Ureter (tissue), 1 donor: ENCODE results near the gene WAC. TPM values are rescaled to one million over a fixed set of nuclear protein-coding genes. Genes with fewer than 3 reads are reported as not detected.
A peak's percentile ranks its signal among the peaks of the same experiment; 100 is the strongest.

Experiments used
- DNase-seq: peaks from one replicate; pipeline ENCODE4 v3.0.0-alpha.2; 2020; ENCODE audit warnings: low spot score
- total RNA-seq: library from RNA; stranded (reverse); gene quantifications from one replicate; pipeline ENCODE4 v1.2.4, GENCODE V29; 2023
- donor health status: DM: yes; HTN: yes; CAD: no.

WAC gene
- total RNA-seq, 1 donor from 2014 or later = 126 TPM

DNA sequence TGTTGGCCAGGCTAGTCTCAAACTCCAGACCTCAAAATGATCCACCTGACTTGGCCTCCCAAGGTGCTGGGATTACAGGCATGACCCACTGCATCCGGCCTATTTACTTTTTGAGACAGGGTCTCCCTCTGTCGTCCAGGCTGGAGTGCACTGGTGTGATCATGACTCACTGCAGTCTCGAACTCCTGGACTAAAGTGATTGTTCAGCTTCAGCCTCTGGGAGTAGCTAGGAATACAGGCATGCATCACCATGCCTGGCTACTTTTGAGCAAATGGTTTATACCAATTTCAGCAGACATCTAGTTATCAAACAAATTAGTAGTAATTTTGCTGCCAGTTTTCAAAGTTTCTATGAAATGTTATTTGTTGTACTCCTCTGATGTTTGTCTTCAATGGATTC is 2.2 kb upstream of the WAC start:
- no peak for DNase-seq

DNA sequence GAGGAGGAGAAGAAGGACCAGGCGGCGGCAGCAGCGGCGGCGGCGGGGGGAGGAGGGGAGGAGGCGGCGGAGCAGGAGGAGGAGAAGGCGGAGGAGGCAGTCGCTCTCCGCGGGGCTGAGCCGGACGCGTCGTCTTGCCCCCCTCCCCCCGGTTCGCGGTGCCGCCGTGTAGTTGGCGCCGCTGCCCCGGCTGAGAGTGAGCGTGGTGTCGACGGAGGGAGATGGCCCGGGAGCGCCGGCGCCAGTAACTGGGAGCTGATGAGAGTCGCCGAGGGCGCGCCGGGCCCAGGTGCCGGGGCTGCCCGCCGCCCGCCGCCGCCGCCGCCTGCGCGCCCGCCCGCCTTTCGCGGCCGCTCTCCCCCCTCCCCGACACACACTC is 257 bp downstream of the WAC start:
- DNase-seq = no peak

DNA sequence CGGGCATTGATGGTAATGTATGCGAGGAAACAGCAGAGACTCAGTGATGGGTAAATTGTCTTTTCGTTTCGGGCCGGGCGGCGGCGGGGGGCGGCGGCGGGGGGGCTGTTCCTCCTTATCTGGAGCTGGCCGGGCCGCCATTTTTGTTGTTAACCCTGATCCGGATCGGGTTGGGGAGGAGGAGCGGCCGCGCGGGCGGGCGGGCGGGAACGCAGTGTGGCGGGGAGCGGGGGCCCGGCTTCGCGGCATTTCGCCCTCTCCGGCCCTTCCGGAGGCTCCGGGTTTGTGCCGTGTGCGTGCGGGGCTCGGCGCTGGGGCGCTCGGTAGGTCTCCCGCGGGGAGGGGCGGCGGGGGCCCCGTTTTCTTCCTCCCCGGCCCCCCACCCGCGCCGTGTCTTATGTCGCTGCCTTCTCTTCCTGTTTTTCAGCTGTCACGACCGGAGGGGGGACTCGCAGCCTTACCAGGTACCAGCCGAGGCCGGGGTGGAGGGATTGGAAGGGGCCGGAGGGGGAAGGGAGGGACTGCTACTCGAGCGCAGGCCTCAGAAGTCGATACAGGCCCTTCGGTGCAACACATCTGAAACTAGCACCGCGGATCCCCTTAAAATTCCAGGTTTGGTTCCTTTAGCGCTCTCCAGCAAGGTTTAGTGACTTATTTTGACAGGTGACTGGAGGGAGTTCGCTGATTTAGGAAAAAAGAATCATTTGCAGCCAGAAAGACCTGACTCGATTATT is 820 bp downstream of the WAC start:
- DNase-seq = peak; percentile 77

DNA sequence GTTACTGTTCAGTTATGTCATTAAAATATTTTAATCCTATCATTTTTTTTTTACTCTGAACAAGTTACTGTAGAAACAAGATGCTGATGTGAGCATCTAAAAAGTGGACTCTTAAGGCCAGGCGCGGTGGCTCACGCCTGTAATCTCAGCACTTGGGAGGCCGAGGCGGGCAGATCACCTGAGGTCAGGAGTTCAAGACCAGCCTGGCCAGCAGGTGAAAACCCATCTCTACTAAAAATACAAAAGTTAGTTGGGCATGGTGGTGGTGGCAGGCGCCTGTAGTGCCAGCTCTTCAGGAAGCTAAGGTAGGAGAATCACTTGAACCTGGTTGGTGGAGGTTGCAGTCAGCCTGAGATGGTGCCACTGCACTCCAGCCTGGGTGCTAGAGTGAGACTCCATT is 2.9 kb downstream of the WAC start:
- DNase-seq = no peak

DNA sequence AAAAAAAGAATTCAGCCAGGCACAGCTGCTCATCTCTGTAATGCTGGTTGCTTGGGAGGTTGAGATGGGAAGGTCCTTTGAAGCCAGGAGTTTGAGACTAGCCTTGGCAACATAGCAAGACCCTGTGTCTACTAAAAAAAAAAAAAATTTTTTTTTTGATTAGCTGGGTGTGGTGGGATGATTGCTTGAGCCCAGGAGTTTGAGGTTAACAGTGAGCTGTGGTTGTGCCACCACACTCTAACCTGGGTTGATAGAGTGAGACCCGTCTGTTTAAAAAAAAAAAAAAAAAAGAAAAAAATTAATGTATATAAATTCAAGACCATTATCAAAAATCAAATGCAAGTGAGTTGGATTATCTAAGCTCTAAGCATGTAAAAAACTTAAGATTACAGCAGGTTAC is 5.7 kb downstream of the WAC start:
- no peak for DNase-seq

DNA sequence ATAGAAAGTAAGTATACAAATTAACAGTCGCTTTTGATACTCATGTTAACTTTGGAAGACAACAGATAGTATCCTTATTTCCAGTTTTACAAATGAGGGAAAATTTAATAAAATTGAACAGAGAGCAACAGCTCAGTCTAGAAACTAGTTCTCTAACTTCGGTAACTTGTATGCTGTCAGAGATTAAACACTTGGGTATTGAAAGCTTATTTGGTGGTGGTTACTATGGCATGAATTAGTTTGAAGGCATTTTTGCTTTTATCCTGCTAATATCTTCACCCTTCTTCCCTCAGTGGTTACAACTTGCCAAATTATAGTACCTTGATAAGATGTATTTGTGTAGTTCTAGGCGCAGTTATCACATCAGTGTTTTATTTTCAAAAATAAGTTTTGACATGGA is 7.2 kb downstream of the WAC start:
- no peak for DNase-seq

DNA sequence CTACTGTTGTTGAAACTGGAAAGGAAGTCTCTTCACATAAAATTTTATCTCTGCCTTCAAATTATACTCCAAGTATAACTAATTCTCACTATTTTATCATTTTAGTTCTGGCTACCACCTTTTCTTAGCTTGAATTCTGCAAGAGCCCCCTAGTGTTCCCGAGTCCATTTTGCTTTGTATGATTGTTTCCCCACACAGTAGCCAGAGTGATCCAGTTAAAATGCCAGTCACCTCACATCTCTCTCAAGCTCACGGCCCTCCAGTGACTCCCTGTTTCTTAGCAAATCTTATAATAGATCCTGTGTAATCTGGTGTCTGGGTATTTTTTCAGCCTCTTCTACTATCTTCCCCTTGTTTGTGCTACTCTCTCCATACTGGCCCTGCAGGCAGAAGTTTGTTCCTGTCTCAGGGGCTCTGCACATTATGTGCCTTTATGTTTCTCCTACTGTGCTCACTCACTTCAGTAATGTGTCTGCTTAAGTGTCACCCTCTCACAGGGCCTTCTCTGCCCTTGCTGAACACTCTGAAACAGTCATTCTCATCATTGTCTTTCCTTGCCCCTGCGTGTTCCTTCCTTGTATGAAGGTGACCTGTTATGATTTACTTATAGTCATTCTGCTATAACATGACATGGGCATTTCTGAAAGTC is 8.9 kb downstream of the WAC start:
- DNase-seq = no peak

DNA sequence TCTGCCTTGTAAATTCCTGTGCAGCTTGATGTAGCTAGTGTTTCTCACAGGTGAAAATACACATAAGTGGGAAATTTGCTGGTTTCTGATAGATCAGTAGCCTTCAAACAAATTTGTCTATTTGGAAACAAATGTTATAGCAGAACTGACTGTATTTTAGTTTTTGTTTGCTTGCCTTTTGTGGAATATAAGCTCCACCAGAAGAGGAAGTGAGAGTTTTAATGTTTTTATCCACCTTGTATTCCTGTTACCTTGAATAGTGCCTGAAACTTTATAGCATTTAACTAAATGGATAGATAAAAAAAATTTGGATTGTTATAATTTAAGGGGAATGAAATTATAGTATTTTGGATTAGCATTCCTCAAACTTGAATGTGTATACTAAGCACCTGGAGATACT is 9.8 kb downstream of the WAC start:
- DNase-seq = no peak

DNA sequence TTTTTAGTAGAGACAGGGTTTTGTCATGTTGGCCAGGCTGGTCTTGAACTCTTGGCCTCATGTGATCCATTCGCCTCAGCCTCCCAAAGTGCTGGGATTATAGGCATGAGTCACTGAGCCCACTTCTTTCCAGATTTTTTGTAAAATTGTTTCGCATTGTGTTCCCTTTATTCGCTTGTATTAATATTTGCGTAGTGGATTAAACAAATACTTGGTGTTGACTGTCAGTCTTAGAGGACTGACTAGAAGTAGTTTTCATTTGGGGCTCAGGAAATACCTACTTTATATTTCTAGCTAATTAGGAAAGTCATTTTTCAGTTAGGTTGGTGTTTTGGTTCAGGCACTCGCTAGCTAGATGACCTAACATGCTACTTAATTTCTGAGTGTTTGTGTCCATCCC is 11.1 kb downstream of the WAC start:
- no peak for DNase-seq

DNA sequence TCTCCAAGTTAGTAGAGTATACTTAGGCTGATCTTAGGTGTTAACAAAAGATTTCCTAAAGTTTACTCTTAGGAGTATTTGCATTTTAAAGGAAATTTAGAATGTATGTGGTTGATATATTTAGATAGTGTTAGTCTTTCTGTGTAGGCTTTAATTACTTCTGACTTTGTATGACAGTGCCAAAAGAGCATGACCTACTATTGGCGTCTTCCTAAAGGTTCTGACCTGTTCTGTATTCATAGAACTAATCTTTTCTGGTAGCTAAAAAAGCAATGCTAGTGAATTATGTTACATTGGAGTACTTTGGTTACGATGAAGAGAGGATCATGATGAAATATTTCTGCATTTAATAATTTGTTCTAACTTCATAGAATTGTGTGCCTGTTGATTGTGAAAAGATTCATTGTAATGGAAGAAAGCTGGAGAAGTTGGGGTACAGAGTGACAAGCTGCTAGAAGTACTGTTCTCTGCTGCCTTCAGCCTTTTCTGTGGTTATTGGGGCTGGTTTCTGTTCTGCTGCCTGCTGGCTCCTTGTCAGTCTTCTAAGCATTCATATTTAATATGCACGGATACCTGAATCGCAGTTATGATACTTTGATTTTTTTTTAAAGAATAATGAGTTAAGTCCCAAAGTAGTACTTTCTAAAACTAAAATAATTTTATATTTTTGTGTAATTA is 13.2 kb downstream of the WAC start:
- no peak for DNase-seq

DNA sequence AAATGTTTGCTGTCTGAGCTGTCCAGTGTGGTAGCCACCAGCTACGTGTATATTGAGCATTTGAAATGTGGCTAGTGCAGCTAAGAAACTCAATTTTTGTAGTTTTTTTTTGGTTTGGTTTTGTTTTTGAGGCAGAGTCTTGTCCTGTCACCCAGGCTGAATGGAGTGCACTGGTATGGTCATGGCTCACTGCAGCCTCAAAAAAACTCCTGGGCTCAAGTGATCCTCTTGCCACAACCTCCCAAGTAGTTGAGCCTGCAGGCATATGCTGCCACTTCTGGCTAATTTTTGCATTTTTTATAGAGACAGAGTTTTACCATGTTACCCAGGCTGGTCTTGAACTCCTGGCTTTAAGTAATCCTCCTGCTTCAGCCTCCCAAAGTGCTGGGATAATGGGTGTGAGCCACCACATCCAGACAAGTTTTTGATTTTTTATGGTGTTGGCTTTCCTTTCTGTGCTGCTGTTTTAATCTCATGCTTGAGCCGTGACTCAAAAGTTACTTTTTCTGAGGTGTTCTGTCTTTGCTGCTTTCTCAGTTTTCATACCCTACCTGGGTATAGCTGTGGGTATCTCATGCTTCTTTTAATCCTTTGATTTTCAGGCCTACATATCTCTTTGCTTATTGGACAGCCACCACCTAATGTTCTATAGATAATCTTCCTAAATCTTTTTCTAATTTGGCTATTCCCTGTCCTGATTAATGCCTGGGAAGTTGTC is 16.0 kb downstream of the WAC start:
- DNase-seq = no peak

DNA sequence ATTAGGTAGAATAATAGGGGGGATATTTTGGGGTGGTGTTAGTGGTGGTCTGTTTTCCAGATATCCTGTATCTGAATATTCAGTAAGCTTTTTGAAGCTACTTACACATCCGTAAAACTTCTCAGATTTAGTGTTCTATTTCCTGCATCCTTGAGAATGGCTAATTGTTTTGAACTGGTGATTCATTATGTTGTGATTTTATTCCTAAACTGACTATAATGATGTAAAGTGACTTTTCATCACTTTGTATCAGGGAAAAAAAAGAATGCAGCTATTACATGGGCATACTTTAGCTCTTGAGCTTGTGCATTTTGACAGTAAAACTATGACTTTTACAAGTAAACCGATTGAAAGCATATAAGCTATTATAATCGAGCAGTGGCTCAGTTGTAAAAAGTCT is 18.2 kb downstream of the WAC start:
- DNase-seq = no peak

DNA sequence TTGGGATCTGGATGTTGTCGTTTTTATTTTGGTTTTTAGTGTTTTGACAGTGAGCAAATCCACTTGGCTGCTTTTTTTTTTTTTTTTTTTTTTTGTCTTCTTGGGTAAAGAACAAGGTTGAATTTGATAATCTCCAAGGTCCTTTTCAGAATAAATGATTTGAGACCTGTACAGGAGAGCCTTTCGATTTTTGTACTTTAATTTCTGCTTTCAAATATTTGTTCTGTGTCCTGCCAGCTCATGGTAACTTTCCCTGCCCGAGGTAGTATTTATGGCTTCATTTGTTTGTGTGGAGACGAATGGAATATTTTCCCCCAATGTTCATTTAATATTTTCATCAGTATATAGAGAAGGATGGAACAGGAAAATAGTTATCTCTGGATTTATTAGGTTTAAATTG is 19.9 kb downstream of the WAC start:
- DNase-seq = no peak

DNA sequence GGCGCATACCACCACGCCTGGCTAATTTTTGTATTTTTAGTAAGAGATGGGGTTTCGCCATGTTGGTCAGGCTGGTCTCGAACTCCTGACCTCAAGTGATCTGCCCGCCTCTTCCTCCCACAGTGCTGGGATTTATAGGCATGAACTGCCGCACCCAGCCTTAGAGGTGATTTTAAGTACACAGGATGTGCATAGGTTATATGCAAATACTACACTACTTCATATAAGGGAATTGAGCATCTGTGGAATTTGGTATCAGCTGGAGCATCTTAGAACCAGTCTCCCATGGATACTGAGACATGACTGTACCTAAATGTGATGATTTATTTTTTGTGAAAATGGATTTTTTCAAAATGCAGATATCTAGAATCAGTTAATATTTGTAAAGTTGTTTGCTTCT is 21.1 kb downstream of the WAC start:
- no peak for DNase-seq

DNA sequence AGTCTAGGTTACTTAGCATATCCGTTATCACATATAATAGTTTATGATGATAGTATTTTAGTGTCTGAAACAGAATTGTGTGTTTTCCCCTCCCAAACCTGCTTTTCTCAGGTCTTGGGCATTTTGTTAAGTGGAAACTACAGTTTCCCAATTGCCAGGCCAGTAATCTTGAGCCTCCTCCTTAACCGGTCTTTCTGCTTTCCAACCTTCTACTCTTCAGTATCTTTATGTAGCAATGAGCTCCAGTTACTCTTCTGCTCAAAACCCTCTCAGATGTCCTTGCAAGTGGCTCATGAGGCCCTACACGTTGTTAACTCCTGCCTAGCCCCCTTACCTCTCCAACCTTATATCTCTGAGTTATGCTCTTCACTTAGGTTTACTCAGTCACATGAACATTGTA is 22.0 kb downstream of the WAC start:
- no peak for DNase-seq

DNA sequence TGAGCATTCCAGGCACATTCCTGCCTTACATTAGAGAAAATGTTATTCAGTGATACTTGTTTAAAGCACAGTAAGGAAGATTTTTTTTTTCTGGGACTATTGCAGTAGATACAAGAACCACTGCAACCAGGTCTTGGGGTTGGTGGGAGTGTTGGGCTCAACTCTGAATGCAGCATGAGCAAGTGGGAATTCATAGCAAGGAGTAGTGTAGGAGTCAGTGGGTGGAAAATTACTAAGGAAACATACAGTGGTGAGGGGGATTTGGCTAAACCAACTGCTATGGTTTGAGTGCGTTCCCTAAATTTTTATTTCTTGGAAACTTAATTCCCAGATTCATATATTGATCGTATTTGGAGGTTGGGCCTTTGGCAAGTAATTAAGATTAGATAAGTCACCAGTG is 22.4 kb downstream of the WAC start:
- no peak for DNase-seq

DNA sequence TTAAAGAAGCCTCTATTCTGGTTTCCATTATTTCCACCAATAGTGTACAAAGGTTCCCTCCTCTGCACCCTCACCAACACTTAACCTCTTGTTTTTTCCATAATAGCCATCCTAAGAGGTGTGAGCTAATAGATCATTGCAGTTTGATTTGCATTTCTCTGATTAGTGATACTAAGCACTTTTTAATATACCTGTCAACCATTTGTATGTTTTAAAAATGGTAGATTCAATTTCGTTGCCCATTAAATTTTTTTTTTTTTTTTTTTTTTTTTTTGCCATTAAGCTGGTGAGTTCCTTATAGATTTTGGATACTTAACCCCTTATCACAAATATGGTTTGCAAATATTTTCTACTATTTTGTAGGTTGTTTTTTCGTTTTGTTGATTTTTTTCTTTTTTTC is 23.2 kb downstream of the WAC start:
- DNase-seq = no peak

DNA sequence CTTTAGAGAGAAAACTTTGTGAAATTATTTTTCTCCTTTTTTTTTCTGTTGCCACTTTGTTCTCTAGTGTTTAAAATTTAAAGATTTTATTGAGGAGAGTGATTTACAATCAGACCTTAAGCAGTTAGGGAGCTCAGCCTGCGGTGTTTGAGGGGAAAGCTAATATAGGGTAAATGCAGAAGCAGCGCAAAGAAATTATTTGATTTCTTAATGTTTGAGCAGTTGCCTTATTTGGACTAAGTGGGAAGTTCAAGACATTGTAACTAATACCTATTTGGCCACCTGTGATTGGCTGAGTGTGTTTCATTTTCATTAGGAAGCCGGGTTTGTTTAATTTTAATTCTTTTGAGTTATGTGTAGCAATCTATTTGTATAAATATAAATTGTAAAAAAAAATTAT is 25.3 kb downstream of the WAC start:
- DNase-seq = no peak

DNA sequence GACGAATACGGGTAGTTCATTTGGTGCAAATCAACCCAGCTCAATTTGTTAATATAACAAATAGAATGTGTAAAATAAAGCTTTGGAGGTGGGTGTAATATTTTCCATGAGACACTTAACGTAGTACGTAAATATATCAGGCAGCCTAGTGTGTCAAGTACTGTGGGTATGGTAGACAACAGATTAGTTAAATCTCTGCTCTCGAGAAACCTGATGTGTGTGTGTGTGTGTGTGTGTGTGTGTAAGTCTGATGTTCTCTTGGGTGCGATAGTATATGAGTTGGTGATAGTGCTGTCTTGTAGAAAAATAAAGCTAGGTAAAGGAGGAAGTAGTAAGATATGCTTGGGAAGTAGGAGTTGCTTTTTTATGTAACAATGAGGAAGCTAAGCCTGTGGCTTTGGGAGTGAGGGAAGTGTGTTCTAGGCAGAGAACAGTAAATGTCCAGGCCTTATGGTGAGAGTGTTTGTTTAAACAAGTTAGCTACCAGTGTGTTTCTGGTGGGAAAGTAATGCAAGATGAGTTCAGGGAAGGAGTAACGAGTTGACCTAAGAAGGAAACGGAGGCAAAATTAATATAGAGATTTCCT is 26.1 kb downstream of the WAC start:
- no peak for DNase-seq

DNA sequence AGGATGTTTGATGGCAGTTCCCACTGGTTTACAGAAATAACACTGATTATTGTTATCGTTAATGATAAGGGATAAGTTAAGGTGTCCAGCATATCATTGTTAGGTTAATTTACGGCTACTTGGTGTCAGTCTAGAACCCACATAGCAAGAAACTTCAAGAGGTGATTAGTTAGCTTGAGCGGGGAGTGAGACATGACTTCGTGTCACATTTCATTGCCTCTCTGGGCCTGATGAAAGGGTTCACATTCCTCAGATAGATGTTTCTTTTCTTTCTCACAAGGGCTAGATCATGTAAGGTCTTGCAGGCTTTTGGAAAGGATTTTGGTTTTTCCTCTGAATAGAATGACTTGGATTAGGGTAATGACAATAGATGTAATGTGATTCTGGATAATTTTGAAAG is 26.7 kb downstream of the WAC start:
- DNase-seq = no peak

DNA sequence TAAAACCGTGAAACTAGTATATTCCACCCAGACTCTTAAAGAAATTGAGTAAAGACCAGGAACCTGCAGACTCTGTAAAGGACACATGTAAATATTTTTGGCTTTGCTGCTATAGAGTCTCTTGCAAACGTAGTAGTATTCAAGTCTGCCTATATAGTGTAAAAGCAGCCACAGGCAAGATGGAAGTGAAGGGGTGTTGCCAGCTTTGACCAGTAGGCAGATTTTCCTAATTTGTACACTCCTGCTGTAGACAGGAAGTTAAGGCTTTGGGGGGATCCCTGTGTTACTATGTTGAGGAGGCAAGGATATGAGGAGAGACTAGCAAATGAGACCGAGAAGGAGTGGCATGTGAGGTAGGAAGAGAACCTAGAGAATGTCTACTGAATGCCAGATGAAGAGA is 27.7 kb downstream of the WAC start:
- DNase-seq = no peak

DNA sequence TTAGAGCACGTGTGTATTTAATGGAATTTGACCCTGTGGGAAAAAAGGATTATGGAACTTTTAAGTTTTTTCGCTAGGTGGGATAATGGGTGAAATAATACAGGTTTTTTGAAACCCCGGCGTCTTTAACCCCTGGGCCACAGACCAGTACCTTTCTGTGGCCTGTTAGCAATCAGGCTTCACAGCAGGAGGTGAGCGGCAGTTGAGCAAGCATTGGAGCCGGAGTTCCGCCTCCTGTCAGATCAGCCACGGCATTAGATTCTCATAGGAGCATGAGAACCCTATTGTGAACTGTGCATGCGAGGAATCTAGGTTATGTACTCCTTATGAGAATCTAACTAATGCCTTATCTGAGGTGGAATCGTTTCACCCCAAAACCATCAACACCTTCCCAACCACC is 28.6 kb downstream of the WAC start:
- no peak for DNase-seq
